Mammary epithelial cell (primary cell): Measurements from ENCODE around the gene IFT43.

Experiments used
- CTCF ChIP-seq, 2 donors: IDR thresholded peaks in 1 of 2; conservative IDR thresholded peaks in 1 of 2; 2 replicates each; pipeline ENCODE4 v1.5.1; 2011 to 2012; ENCODE audit warnings: inconsistent platforms in 2 of 2, low read length in 2 of 2, mild to moderate bottlenecking in 2 of 2, control low read depth in 1 of 2, low read depth in 1 of 2; ENCODE audit not compliant: insufficient read depth in 1 of 2; ENCODE audit errors: extremely low read depth in 1 of 2
- EZH2 ChIP-seq: IDR thresholded peaks from 2 replicates; pipeline ENCODE4 v1.6.1; 2012; ENCODE audit warnings: low read length, inconsistent platforms, borderline replicate concordance

- TF ChIP-seq CTCF (conservative IDR thresholded peaks at IDR 0.05 in 1 of 2, IDR thresholded peaks at IDR 0.05 in 1 of 2; ENCODE audit: extremely low read depth in 1 of 2, insufficient read depth in 1 of 2, low read depth in 1 of 2, low read length in 2 of 2) (no peak), EZH2 (no peak)
Measured at GRCh38 chr14:76015668-76016067, 30.1 kb downstream of the IFT43 start.
